H9 (cell line): ENCODE data around the gene BAG3. TPM values are rescaled to one million over a fixed set of nuclear protein-coding genes. Genes with fewer than 3 reads are reported as not detected.

ENCODE experiments used
- DNase-seq: peaks from one replicate; pipeline ENCODE4 v3.0.0-alpha.2; 2017
- H2AFZ ChIP-seq: one replicate; pipeline ENCODE4 v1.6.1; 2013; ENCODE audit warnings: mild to moderate bottlenecking, low read length, control low read depth, moderate library complexity
- H2AK5ac ChIP-seq: 2 replicates; pipeline ENCODE4 v1.6.1; 2013; ENCODE audit warnings: low read length, control low read depth, mixed read lengths; ENCODE audit not compliant: insufficient read length
- H2BK120ac ChIP-seq: one replicate; pipeline ENCODE4 v1.6.1; 2013; ENCODE audit warnings: low read depth, mild to moderate bottlenecking, low read length, control low read depth, inconsistent platforms; ENCODE audit not compliant: poor library complexity, severe bottlenecking
- H2BK12ac ChIP-seq: 2 replicates; pipeline ENCODE4 v1.6.1; 2013; ENCODE audit warnings: low read length, control low read depth, mixed read lengths, low read depth; ENCODE audit not compliant: insufficient read length
- H2BK15ac ChIP-seq: 2 replicates; pipeline ENCODE4 v1.6.1; 2013; ENCODE audit warnings: low read depth, low read length, control low read depth
- H2BK20ac ChIP-seq: one replicate; pipeline ENCODE4 v1.6.1; 2013; ENCODE audit warnings: low read depth, mild to moderate bottlenecking, low read length, control low read depth, inconsistent platforms; ENCODE audit not compliant: poor library complexity, severe bottlenecking
- H2BK5ac ChIP-seq: 2 replicates; pipeline ENCODE4 v1.6.1; 2013; ENCODE audit warnings: low read length, control low read depth, mixed read lengths; ENCODE audit not compliant: insufficient read length
- H3K14ac ChIP-seq: 2 replicates; pipeline ENCODE4 v1.6.1; 2013; ENCODE audit warnings: low read length, control low read depth; ENCODE audit not compliant: insufficient read depth
- H3K18ac ChIP-seq: 2 replicates; pipeline ENCODE4 v1.6.1; 2013; ENCODE audit warnings: low read depth, mild to moderate bottlenecking, mixed read lengths, low read length, control low read depth; ENCODE audit not compliant: insufficient read length
- H3K23ac ChIP-seq: 2 replicates; pipeline ENCODE4 v1.6.1; 2013; ENCODE audit warnings: low read length, control low read depth, mixed read lengths, low read depth; ENCODE audit not compliant: insufficient read length
- H3K23me2 ChIP-seq: 2 replicates; pipeline ENCODE4 v1.6.1; 2013; ENCODE audit warnings: low read depth, mild to moderate bottlenecking, mixed read lengths, low read length, control low read depth; ENCODE audit not compliant: insufficient read length, poor library complexity, severe bottlenecking
- H3K27ac ChIP-seq: 2 replicates; pipeline ENCODE4 v1.5.1; 2013; ENCODE audit warnings: low read length, control low read depth, mixed read lengths, low read depth; ENCODE audit not compliant: insufficient read length
- H3K27me3 ChIP-seq: 2 replicates; pipeline ENCODE4 v1.6.1; 2013; ENCODE audit warnings: low read length, control low read depth, inconsistent platforms; ENCODE audit not compliant: insufficient read depth
- H3K4ac ChIP-seq: 2 replicates; pipeline ENCODE4 v1.6.1; 2013; ENCODE audit warnings: low read depth, mild to moderate bottlenecking, control low read depth, inconsistent platforms, low read length, moderate library complexity
- H3K4me1 ChIP-seq: 2 replicates; pipeline ENCODE4 v1.6.1; 2013; ENCODE audit warnings: low read length, control low read depth, inconsistent platforms; ENCODE audit not compliant: insufficient read depth
- H3K4me2 ChIP-seq: 2 replicates; pipeline ENCODE4 v1.6.1; 2013; ENCODE audit warnings: low read length, control low read depth, mixed read lengths; ENCODE audit not compliant: insufficient read length, insufficient read depth
- H3K56ac ChIP-seq: 2 replicates; pipeline ENCODE4 v1.6.1; 2013; ENCODE audit warnings: low read depth, mild to moderate bottlenecking, mixed read lengths, low read length, control low read depth; ENCODE audit not compliant: insufficient read length
- H3K79me1 ChIP-seq: 2 replicates; pipeline ENCODE4 v1.6.1; 2013; ENCODE audit warnings: low read depth, mild to moderate bottlenecking, moderate library complexity, low read length, control low read depth, inconsistent platforms; ENCODE audit not compliant: insufficient read depth, poor library complexity, severe bottlenecking
- H3K79me2 ChIP-seq: 2 replicates; pipeline ENCODE4 v1.6.1; 2013; ENCODE audit warnings: low read length, control low read depth, inconsistent platforms; ENCODE audit not compliant: insufficient read depth
- H3K9ac ChIP-seq: 2 replicates; pipeline ENCODE4 v1.6.1; 2013; ENCODE audit warnings: low read length, control low read depth, mixed read lengths; ENCODE audit not compliant: insufficient read length; ENCODE audit errors: extremely low read depth
- H3K9me3 ChIP-seq: one replicate; pipeline ENCODE4 v1.6.1; 2013; ENCODE audit warnings: low read depth, low read length, inconsistent platforms; ENCODE audit not compliant: control insufficient read depth
- H3T11ph ChIP-seq: one replicate; pipeline ENCODE4 v1.6.1; 2013; ENCODE audit warnings: mild to moderate bottlenecking, low read length, control low read depth, inconsistent platforms
- H4K20me1 ChIP-seq: one replicate; pipeline ENCODE4 v1.6.1; 2013; ENCODE audit not compliant: control insufficient read depth, insufficient read length, insufficient read depth
- H4K5ac ChIP-seq: 2 replicates; pipeline ENCODE4 v1.6.1; 2013; ENCODE audit warnings: low read depth, mild to moderate bottlenecking, mixed read lengths, low read length, control low read depth; ENCODE audit not compliant: insufficient read length
- H4K8ac ChIP-seq: replicated peaks from 2 replicates; pipeline ENCODE4 v1.6.1; 2013; ENCODE audit warnings: low read length, control low read depth, mixed read lengths, low read depth; ENCODE audit not compliant: insufficient read length
- H4K91ac ChIP-seq: 2 replicates; pipeline ENCODE4 v1.6.1; 2013; ENCODE audit warnings: low read depth, mild to moderate bottlenecking, moderate library complexity, mixed read lengths, low read length, control low read depth; ENCODE audit not compliant: insufficient read length
- H3K27ac Mint-ChIP-seq, 3 experiments: 2 replicates in 2 of 3; 3 replicates in 1 of 3; pipeline ENCODE4 v1.8.0; 2020 to 2021; ENCODE audit warnings: mixed read lengths in 3 of 3, mild to moderate bottlenecking in 1 of 3, moderate library complexity in 1 of 3
- H3K27me3 Mint-ChIP-seq: 2 replicates; pipeline ENCODE4 v1.8.0; 2021; ENCODE audit warnings: low read depth, mild to moderate bottlenecking, moderate library complexity, mixed read lengths
- H3K36me3 Mint-ChIP-seq, 3 experiments: 2 replicates in 2 of 3; 3 replicates in 1 of 3; pipeline ENCODE4 v1.8.0; 2020 to 2021; ENCODE audit warnings: low read depth in 3 of 3, mixed read lengths in 3 of 3; ENCODE audit not compliant: insufficient read depth in 1 of 3
- H3K4me1 Mint-ChIP-seq, 2 experiments: 2 replicates each; pipeline ENCODE4 v1.8.0; 2020; ENCODE audit warnings: mixed read lengths in 2 of 2
- H3K4me3 Mint-ChIP-seq, 2 experiments: 2 replicates in 1 of 2; 3 replicates in 1 of 2; pipeline ENCODE4 v1.8.0; 2020 to 2021; ENCODE audit warnings: mild to moderate bottlenecking in 2 of 2, mixed read lengths in 2 of 2, moderate library complexity in 1 of 2
- H3K9me3 Mint-ChIP-seq, 2 experiments: 2 replicates in 1 of 2; 3 replicates in 1 of 2; pipeline ENCODE4 v1.8.0; 2020; ENCODE audit warnings: mild to moderate bottlenecking in 2 of 2, mixed read lengths in 2 of 2, moderate library complexity in 1 of 2
- CTCF ChIP-seq: fragments of 200-600 bp; sonication (generic); conservative IDR thresholded peaks from 3 replicates; pipeline ENCODE4 v1.8.0; 2021; ENCODE audit warnings: antibody characterized with exemption, mild to moderate bottlenecking
- WGBS: extraction: QIAGEN DNeasy Blood & Tissue Kit; methylation state at CpG from one replicate; pipeline ENCODE4 v1.1.7; 2013; ENCODE audit warnings: missing lambda C conversion rate, low lambda C conversion rate, mixed read lengths; ENCODE audit not compliant: insufficient read length; ENCODE audit errors: extremely low coverage; 5-methylcytosine and 5-hydroxymethylcytosine counted together
- total RNA-seq: library from RNA; stranded (reverse); gene quantifications from 2 replicates; pipeline ENCODE4 v1.2.1, GENCODE V29; 2021

Gene BAG3
- total RNA-seq, 1 experiment from 2014 or later: 11.4 TPM

- H2BK12ac ChIP-seq: no peak overlapping the region
- no peak overlapping the region for H2BK5ac ChIP-seq
- no peak overlapping the region for H3K14ac ChIP-seq
- no peak overlapping the region for H3K23ac ChIP-seq
- H3K27me3 Mint-ChIP-seq: no peaks in the 10 kb centered on the region
- no peaks in the 10 kb centered on the region for H3K23me2 ChIP-seq
- H2BK120ac ChIP-seq: no peak overlapping the region
- H2BK20ac ChIP-seq: no peak overlapping the region
- no CpG with 5 or more reads among the region's 6 CpGs for WGBS
- no peak overlapping the region for H2AFZ ChIP-seq
- TF ChIP-seq CTCF: no peak
- peaks cover 0 to 4% of the 10 kb centered on the region in 2 experiments; a peak in 2 of 5 replicates for H3K9me3 Mint-ChIP-seq
- no peak overlapping the region for H4K8ac ChIP-seq
- peaks cover 19 to 36% (median 32%) of the 10 kb centered on the region in 3 experiments for H3K36me3 Mint-ChIP-seq
- H3K79me2 ChIP-seq: no peaks in the 10 kb centered on the region; the same call in 1 of the 2 replicates
- peaks cover 4% of the 10 kb centered on the region; the same call in 1 of the 2 replicates for H3K4me1 ChIP-seq
- H3K18ac ChIP-seq: no peak overlapping the region
- H3K27ac ChIP-seq: no peak overlapping the region
- peak overlapping the region in 2 of 3 experiments; percentile 53 to 54; a peak in 2 of 7 replicates for H3K27ac Mint-ChIP-seq
- no peak overlapping the region for H3K9ac ChIP-seq
- H3K4me3 Mint-ChIP-seq: no peak overlapping the region
- H3K79me1 ChIP-seq: no peaks in the 10 kb centered on the region
- H3K4ac ChIP-seq: no peak overlapping the region
- no peak overlapping the region for H2BK15ac ChIP-seq
- no peaks in the 10 kb centered on the region for H3K9me3 ChIP-seq
- H3K4me2 ChIP-seq: no peak overlapping the region
- peaks cover 3% of the 10 kb centered on the region for H4K20me1 ChIP-seq
- H4K91ac ChIP-seq: no peak overlapping the region
- H3K27me3 ChIP-seq: no peaks in the 10 kb centered on the region
- H4K5ac ChIP-seq: no peak overlapping the region
- no peak overlapping the region for H3T11ph ChIP-seq
- no peak overlapping the region for H2AK5ac ChIP-seq
- no peak overlapping the region for H3K56ac ChIP-seq
- DNase-seq: no peak
- H3K4me1 Mint-ChIP-seq: peaks cover 38 to 45% of the 10 kb centered on the region in 2 experiments
Observed at GRCh38 chr10:119668461-119668860, 17.3 kb downstream of the BAG3 start.
